HG03045 (cell line): ENCODE measurements around the gene SFXN1.

Experiments
- ATAC-seq: cut with Tn5 transposase; IDR thresholded peaks from one replicate; pipeline ENCODE4 v1.9.1; 2021; ENCODE audit warnings: mild to moderate bottlenecking, moderate library complexity; ENCODE audit not compliant: unreplicated experiment

Gene SFXN1

GRCh38 chr5:175569701-175570100, 91.3 kb downstream of the SFXN1 start:
- ATAC-seq, result no peak

- ATAC-seq, result no peak
These were observed 94.5 kb downstream of the SFXN1 start for GRCh38 chr5:175572886-175573285.

GRCh38 chr5:175573493-175574269, 95.3 kb downstream of the SFXN1 start:
- no peak for ATAC-seq

GRCh38 chr5:175575301-175575700, 96.9 kb downstream of the SFXN1 start:
- no peak for ATAC-seq

GRCh38 chr5:175576096-175576495, 97.7 kb downstream of the SFXN1 start:
- no peak for ATAC-seq

GRCh38 chr5:175576591-175576990, 98.2 kb downstream of the SFXN1 start:
- ATAC-seq, result no peak
